Thymus (tissue), 11 donors: Measurements from ENCODE around the gene PRSS23. TPM values are rescaled to one million over a fixed set of nuclear protein-coding genes. Genes with fewer than 3 reads are reported as not detected.
"Not testable (repeated sequence)": the region's sequence is repeated elsewhere in the genome, so short reads cannot be mapped to it uniquely, and the experiment has no call there.

Experiments used
- DNase-seq, 9 donors: peaks; one replicate each; pipeline ENCODE4 v3.0.0-alpha.2; 2013; ENCODE audit warnings: low spot score in 9 of 9, low read depth in 6 of 9, missing footprints in 1 of 9
- H3K27ac ChIP-seq, 2 donors: one replicate each; pipeline ENCODE4 v1.5.1; 2013; ENCODE audit warnings: control low read depth in 1 of 2, low read depth in 1 of 2, low read length in 1 of 2, mild to moderate bottlenecking in 1 of 2, moderate library complexity in 1 of 2
- H3K27me3 ChIP-seq, 2 donors: one replicate each; pipeline ENCODE4 v1.5.1; 2013; ENCODE audit warnings: low read length in 1 of 2; ENCODE audit not compliant: control insufficient read depth in 2 of 2, insufficient read depth in 1 of 2
- H3K36me3 ChIP-seq, 2 donors: one replicate each; pipeline ENCODE4 v1.5.1; 2013; ENCODE audit warnings: low read length in 1 of 2, mild to moderate bottlenecking in 1 of 2, moderate library complexity in 1 of 2; ENCODE audit not compliant: control insufficient read depth in 2 of 2, insufficient read depth in 2 of 2
- H3K4me1 ChIP-seq, 2 donors: one replicate each; pipeline ENCODE4 v1.5.1; 2013; ENCODE audit warnings: low read length in 2 of 2; ENCODE audit not compliant: control insufficient read depth in 2 of 2, insufficient read depth in 2 of 2
- H3K4me3 ChIP-seq, 2 donors: one replicate each; pipeline ENCODE4 v1.5.1; 2013; ENCODE audit warnings: low read length in 2 of 2, control low read depth in 1 of 2, mild to moderate bottlenecking in 1 of 2
- H3K9me3 ChIP-seq, 2 donors: one replicate each; pipeline ENCODE4 v1.5.1; 2013; ENCODE audit warnings: low read length in 1 of 2, mild to moderate bottlenecking in 1 of 2; ENCODE audit not compliant: control insufficient read depth in 2 of 2, insufficient read depth in 1 of 2
- WGBS: extraction: QIAGEN DNeasy Blood & Tissue Kit; methylation state at CpG from one replicate; pipeline ENCODE4 v1.1.7; 2013; 5-methylcytosine and 5-hydroxymethylcytosine counted together
- polyA plus RNA-seq: library from polyadenylated mRNA; stranded (reverse); fragments of 200-250 nt; gene quantifications from one replicate; pipeline ENCODE4 v1.2.3, GENCODE V29; 2013
- total RNA-seq: library from RNA; stranded (reverse); fragments of 120-200 nt; gene quantifications from one replicate; pipeline ENCODE4 v1.2.4, GENCODE V29; 2013
- donor health status: healthy.

PRSS23 gene
- total and polyA plus RNA-seq, 2 donors = 8.9 to 22.4 TPM

- peak overlapping the region in 1 of 2 donors; percentile 40 for H3K27ac ChIP-seq
- H3K9me3 ChIP-seq = no peaks in the 10 kb centered on the region
- 73% methylated on average over 2 of the region's 2 CpGs for WGBS
- no peak for DNase-seq
- H3K36me3 ChIP-seq = no peaks in the 10 kb centered on the region
- no peaks in the 10 kb centered on the region for H3K27me3 ChIP-seq
- no peaks in the 10 kb centered on the region for H3K4me1 ChIP-seq
- no peak overlapping the region for H3K4me3 ChIP-seq
Observed at GRCh38 chr11:86769219-86769618, 31.1 kb upstream of the PRSS23 start.

GRCh38 chr11:86770473-86771027, 29.8 kb upstream of the PRSS23 start:
- not testable (repeated sequence) for DNase-seq, H3K27me3 ChIP-seq
- 92% methylated on average over 33 of the region's 34 CpGs for WGBS

GRCh38 chr11:86772999-86773398, 27.3 kb upstream of the PRSS23 start:
- Histone ChIP-seq H3K27me3 (no peaks in the 10 kb centered on the region), H3K4me3 (no peak overlapping the region), H3K36me3 (no peaks in the 10 kb centered on the region), H3K9me3 (no peaks in the 10 kb centered on the region), H3K27ac (no peak overlapping the region), H3K4me1 (no peaks in the 10 kb centered on the region)
- no peak for DNase-seq
- 97% methylated on average over 2 of the region's 2 CpGs for WGBS

More at GRCh38 chr11:86770473-86771027, 29.8 kb upstream of the PRSS23 start:
- not testable (repeated sequence) for H3K4me1 ChIP-seq, H3K9me3 ChIP-seq, H3K36me3 ChIP-seq, H3K4me3 ChIP-seq, H3K27ac ChIP-seq

GRCh38 chr11:86773513-86774252, 26.7 kb upstream of the PRSS23 start:
- no peak overlapping the region for H3K4me3 ChIP-seq
- H3K4me1 ChIP-seq = no peaks in the 10 kb centered on the region
- no peaks in the 10 kb centered on the region for H3K36me3 ChIP-seq
- DNase-seq = no peak
- no peaks in the 10 kb centered on the region for H3K9me3 ChIP-seq
- 95% methylated on average over 3 of the region's 3 CpGs for WGBS
- H3K27ac ChIP-seq = no peak overlapping the region
- H3K27me3 ChIP-seq = no peaks in the 10 kb centered on the region

- Histone ChIP-seq H3K36me3 (no peaks in the 10 kb centered on the region), H3K9me3 (no peaks in the 10 kb centered on the region), H3K27me3 (no peaks in the 10 kb centered on the region), H3K27ac (no peak overlapping the region), H3K4me3 (no peak overlapping the region), H3K4me1 (no peaks in the 10 kb centered on the region)
- DNase-seq = no peak
Observed at GRCh38 chr11:86774417-86774816, 25.9 kb upstream of the PRSS23 start.

- Histone ChIP-seq H3K4me3 (no peak overlapping the region), H3K4me1 (no peaks in the 10 kb centered on the region), H3K27ac (no peak overlapping the region), H3K36me3 (no peaks in the 10 kb centered on the region), H3K9me3 (no peaks in the 10 kb centered on the region), H3K27me3 (no peaks in the 10 kb centered on the region)
- 98% methylated on average over 2 of the region's 2 CpGs for WGBS
- DNase-seq = no peak
Observed at GRCh38 chr11:86775361-86775760, 25.0 kb upstream of the PRSS23 start.

GRCh38 chr11:86781546-86781945, 18.8 kb upstream of the PRSS23 start:
- no peak overlapping the region for H3K27ac ChIP-seq
- H3K4me1 ChIP-seq = no peaks in the 10 kb centered on the region
- no peaks in the 10 kb centered on the region for H3K36me3 ChIP-seq
- no peaks in the 10 kb centered on the region for H3K9me3 ChIP-seq
- H3K27me3 ChIP-seq = no peaks in the 10 kb centered on the region
- no peak overlapping the region for H3K4me3 ChIP-seq
- DNase-seq = no peak

GRCh38 chr11:86782742-86783141, 17.6 kb upstream of the PRSS23 start:
- Histone ChIP-seq H3K27ac (no peak overlapping the region), H3K9me3 (no peaks in the 10 kb centered on the region), H3K4me1 (no peaks in the 10 kb centered on the region), H3K27me3 (no peaks in the 10 kb centered on the region), H3K36me3 (no peaks in the 10 kb centered on the region), H3K4me3 (no peak overlapping the region)
- no peak for DNase-seq
- WGBS = 96% methylated on average over 4 of the region's 4 CpGs

GRCh38 chr11:86783661-86784060, 16.7 kb upstream of the PRSS23 start:
- H3K4me3 ChIP-seq = no peak overlapping the region
- H3K27ac ChIP-seq = no peak overlapping the region
- WGBS = 63% methylated on average over 2 of the region's 2 CpGs
- H3K27me3 ChIP-seq = no peaks in the 10 kb centered on the region
- no peaks in the 10 kb centered on the region for H3K36me3 ChIP-seq
- DNase-seq = no peak
- no peaks in the 10 kb centered on the region for H3K4me1 ChIP-seq
- no peaks in the 10 kb centered on the region for H3K9me3 ChIP-seq
